NB4 (cell line): ENCODE results near the gene ALCAM.

Experiments used
- POLR2A ChIP-seq: IDR thresholded peaks from 2 replicates; pipeline ENCODE4 v1.6.1; 2011; ENCODE audit warnings: mild to moderate bottlenecking; ENCODE audit not compliant: insufficient read length; ENCODE audit errors: extremely low read depth
- TF ChIP-seq, protein P1 (sequence below): IDR thresholded peaks from one replicate; pipeline ENCODE4 v1.5.1; 2012; ENCODE audit warnings: low read depth, low read length

DNA sequence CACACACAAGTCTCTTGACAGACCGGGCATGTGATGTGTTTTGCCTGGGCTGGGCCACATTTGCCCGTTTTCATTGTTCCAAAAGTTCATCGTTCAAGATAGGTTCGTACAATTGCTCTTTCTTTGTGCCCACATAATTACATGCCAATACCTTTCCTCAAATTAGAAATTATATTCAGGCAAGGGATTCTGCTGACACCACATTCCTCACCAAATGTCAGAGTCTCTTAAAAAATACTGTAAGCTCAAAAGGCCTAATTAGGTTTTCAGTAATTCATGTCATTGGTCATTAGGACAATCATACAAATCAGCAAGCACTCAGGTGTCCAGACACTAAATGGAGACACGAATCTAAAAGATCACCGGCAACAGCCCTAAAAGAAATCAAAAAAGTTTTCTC, 215.3 kb downstream of the ALCAM start:
- TF ChIP-seq, protein P1, sequence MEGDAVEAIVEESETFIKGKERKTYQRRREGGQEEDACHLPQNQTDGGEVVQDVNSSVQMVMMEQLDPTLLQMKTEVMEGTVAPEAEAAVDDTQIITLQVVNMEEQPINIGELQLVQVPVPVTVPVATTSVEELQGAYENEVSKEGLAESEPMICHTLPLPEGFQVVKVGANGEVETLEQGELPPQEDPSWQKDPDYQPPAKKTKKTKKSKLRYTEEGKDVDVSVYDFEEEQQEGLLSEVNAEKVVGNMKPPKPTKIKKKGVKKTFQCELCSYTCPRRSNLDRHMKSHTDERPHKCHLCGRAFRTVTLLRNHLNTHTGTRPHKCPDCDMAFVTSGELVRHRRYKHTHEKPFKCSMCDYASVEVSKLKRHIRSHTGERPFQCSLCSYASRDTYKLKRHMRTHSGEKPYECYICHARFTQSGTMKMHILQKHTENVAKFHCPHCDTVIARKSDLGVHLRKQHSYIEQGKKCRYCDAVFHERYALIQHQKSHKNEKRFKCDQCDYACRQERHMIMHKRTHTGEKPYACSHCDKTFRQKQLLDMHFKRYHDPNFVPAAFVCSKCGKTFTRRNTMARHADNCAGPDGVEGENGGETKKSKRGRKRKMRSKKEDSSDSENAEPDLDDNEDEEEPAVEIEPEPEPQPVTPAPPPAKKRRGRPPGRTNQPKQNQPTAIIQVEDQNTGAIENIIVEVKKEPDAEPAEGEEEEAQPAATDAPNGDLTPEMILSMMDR: no peak
- no peak for TF ChIP-seq POLR2A
